ENCODE measurements around the gene KLHDC8A.
"Not testable (repeated sequence)": the region's sequence is repeated elsewhere in the genome, so short reads cannot be mapped to it uniquely, and the experiment has no call there.

KLHDC8A gene

GRCh38 chr1:205395616-205396015, 38.9 kb upstream of the KLHDC8A start:
- Histone ChIP-seq H3K27ac (ENCODE audit: low read length) (no peak overlapping the region), H3K36me3 (replicated peaks; ENCODE audit: low read depth, low read length) (no peaks in the 10 kb centered on the region), H3K79me2 (ENCODE audit: low read length) (no peaks in the 10 kb centered on the region), H3K4me2 (ENCODE audit: low read length) (no peak overlapping the region), H3K4me3 (ENCODE audit: low read length) (no peak overlapping the region), H4K20me1 (ENCODE audit: insufficient read depth, low read length) (no peaks in the 10 kb centered on the region), H3K9me3 (ENCODE audit: insufficient read depth, low read length) (no peaks in the 10 kb centered on the region), H3K9ac (ENCODE audit: low read length) (no peak overlapping the region), H2AFZ (ENCODE audit: low read depth, low read length) (no peak overlapping the region), H3K4me1 (ENCODE audit: low read length) (no peaks in the 10 kb centered on the region), H3K27me3 (ENCODE audit: low read depth, low read length) (peaks cover 44% of the 10 kb centered on the region)
- TF ChIP-seq EZH2phosphoT487 (IDR thresholded peaks at IDR 0.05; ENCODE audit: low read depth) (no peak), CTCF (IDR thresholded peaks at IDR 0.05; ENCODE audit: low read depth, low read length) (no peak)

GRCh38 chr1:205392650-205393049, 35.9 kb upstream of the KLHDC8A start:
- no peak overlapping the region for H3K4me2 ChIP-seq (ENCODE audit: low read length)
- H2AFZ ChIP-seq (ENCODE audit: low read depth, low read length): no peak overlapping the region
- H3K4me1 ChIP-seq (ENCODE audit: low read length): no peaks in the 10 kb centered on the region
- H3K27me3 ChIP-seq (ENCODE audit: low read depth, low read length): peaks cover 39% of the 10 kb centered on the region
- H3K9ac ChIP-seq (ENCODE audit: low read length): no peak overlapping the region
- H4K20me1 ChIP-seq (ENCODE audit: insufficient read depth, low read length): no peaks in the 10 kb centered on the region
- no peaks in the 10 kb centered on the region for H3K79me2 ChIP-seq (ENCODE audit: low read length)
- TF ChIP-seq CTCF (IDR thresholded peaks at IDR 0.05; ENCODE audit: low read depth, low read length) (no peak), EZH2phosphoT487 (IDR thresholded peaks at IDR 0.05; ENCODE audit: low read depth) (no peak)
- H3K9me3 ChIP-seq (ENCODE audit: insufficient read depth, low read length): no peaks in the 10 kb centered on the region
- H3K4me3 ChIP-seq (ENCODE audit: low read length): no peak overlapping the region
- no peaks in the 10 kb centered on the region for H3K36me3 ChIP-seq (replicated peaks; ENCODE audit: low read depth, low read length)
- H3K27ac ChIP-seq (ENCODE audit: low read length): no peak overlapping the region

GRCh38 chr1:205391386-205391785, 34.7 kb upstream of the KLHDC8A start:
- Histone ChIP-seq H2AFZ (ENCODE audit: low read depth, low read length) (no peak overlapping the region), H3K9ac (ENCODE audit: low read length) (no peak overlapping the region), H3K36me3 (replicated peaks; ENCODE audit: low read depth, low read length) (no peaks in the 10 kb centered on the region), H3K79me2 (ENCODE audit: low read length) (no peaks in the 10 kb centered on the region), H3K4me1 (ENCODE audit: low read length) (no peaks in the 10 kb centered on the region), H4K20me1 (ENCODE audit: insufficient read depth, low read length) (no peaks in the 10 kb centered on the region), H3K4me3 (ENCODE audit: low read length) (no peak overlapping the region), H3K4me2 (ENCODE audit: low read length) (no peak overlapping the region), H3K9me3 (ENCODE audit: insufficient read depth, low read length) (no peaks in the 10 kb centered on the region), H3K27ac (ENCODE audit: low read length) (no peak overlapping the region), H3K27me3 (ENCODE audit: low read depth, low read length) (peaks cover 28% of the 10 kb centered on the region)
- TF ChIP-seq CTCF (IDR thresholded peaks at IDR 0.05; ENCODE audit: low read depth, low read length) (no peak), EZH2phosphoT487 (IDR thresholded peaks at IDR 0.05; ENCODE audit: low read depth) (no peak)

- H3K9ac ChIP-seq (ENCODE audit: low read length): no peak overlapping the region
- no peak for TF ChIP-seq CTCF (IDR thresholded peaks at IDR 0.05; ENCODE audit: low read depth, low read length)
- no peak for TF ChIP-seq EZH2phosphoT487 (IDR thresholded peaks at IDR 0.05; ENCODE audit: low read depth)
- H2AFZ ChIP-seq (ENCODE audit: low read depth, low read length): no peak overlapping the region
- H3K79me2 ChIP-seq (ENCODE audit: low read length): no peaks in the 10 kb centered on the region
- no peak overlapping the region for H3K27ac ChIP-seq (ENCODE audit: low read length)
- no peak overlapping the region for H3K4me2 ChIP-seq (ENCODE audit: low read length)
- H3K4me3 ChIP-seq (ENCODE audit: low read length): no peak overlapping the region
- H3K36me3 ChIP-seq (replicated peaks; ENCODE audit: low read depth, low read length): no peaks in the 10 kb centered on the region
- H4K20me1 ChIP-seq (ENCODE audit: insufficient read depth, low read length): no peaks in the 10 kb centered on the region
- H3K4me1 ChIP-seq (ENCODE audit: low read length): no peaks in the 10 kb centered on the region
- no peaks in the 10 kb centered on the region for H3K9me3 ChIP-seq (ENCODE audit: insufficient read depth, low read length)
- H3K27me3 ChIP-seq (ENCODE audit: low read depth, low read length): peaks cover 32% of the 10 kb centered on the region
Measured at GRCh38 chr1:205387845-205388244, 31.1 kb upstream of the KLHDC8A start.

- not testable (repeated sequence) for H3K9ac ChIP-seq (ENCODE audit: low read length); H3K27ac ChIP-seq (ENCODE audit: low read length); H4K20me1 ChIP-seq (ENCODE audit: insufficient read depth, low read length); H3K79me2 ChIP-seq (ENCODE audit: low read length); H2AFZ ChIP-seq (ENCODE audit: low read depth, low read length); H3K9me3 ChIP-seq (ENCODE audit: insufficient read depth, low read length); H3K36me3 ChIP-seq (replicated peaks; ENCODE audit: low read depth, low read length); H3K4me1 ChIP-seq (ENCODE audit: low read length); H3K4me3 ChIP-seq (ENCODE audit: low read length); H3K4me2 ChIP-seq (ENCODE audit: low read length)
- H3K27me3 ChIP-seq (ENCODE audit: low read depth, low read length): peaks cover 28% of the 10 kb centered on the region
Measured at GRCh38 chr1:205382990-205383389, 26.3 kb upstream of the KLHDC8A start.
